Measurements from ENCODE around the gene PTH1R.
"Not testable (repeated sequence)": the region's sequence is repeated elsewhere in the genome, so short reads cannot be mapped to it uniquely, and the experiment has no call there.

The PTH1R gene

DNA sequence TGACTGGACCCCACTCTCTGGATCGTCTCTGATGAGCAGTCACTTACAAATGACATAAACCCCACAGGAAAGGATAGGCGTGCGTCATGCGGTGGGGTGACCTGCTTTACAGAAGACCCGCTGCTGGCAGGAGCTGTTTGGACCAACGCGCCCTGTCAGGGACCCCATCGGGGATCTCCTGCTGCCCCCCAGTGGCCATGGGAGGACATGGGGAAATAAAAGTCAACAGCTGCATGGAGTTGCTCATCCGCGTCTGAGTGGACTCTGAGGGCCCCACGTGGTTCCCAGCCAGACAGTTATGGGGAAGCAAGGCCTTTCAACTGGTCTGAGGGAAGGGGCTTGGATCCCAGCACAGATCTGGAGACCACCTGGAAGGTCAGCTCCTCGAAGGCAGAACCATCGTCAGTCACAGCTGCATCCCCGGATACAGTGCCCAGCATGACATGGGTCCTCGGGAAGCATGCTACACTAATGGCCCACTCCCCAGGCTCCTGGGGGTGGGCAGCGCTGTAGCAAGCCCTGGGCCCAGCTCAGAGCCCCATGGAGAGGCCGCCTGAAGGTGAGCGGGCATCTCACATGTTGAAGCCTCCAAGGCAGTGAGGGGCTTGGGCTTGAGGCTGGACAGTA, 32.1 kb downstream of the PTH1R start:
- Histone ChIP-seq H2BK12ac (ENCODE audit: low read length in 2 of 2) (no peak overlapping the region), H2BK5ac (ENCODE audit: low read depth, low read length, poor library complexity, severe bottlenecking) (no peak overlapping the region), H3K27ac (ENCODE audit: low read length, poor library complexity, severe bottlenecking) (no peak overlapping the region), H3K9ac (ENCODE audit: low read length) (peak overlapping the region; percentile 64), H3K79me1 (replicated peaks; ENCODE audit: low read length, poor library complexity, severe bottlenecking) (peaks cover 1% of the 10 kb centered on the region), H3K4me2 (ENCODE audit: low read length, poor library complexity, severe bottlenecking) (no peak overlapping the region), H3K18ac (ENCODE audit: low read depth in 1 of 2, low read length in 2 of 2) (no peak overlapping the region), H3K14ac (ENCODE audit: low read length in 2 of 2) (peak overlapping the region in 1 of 2 experiments; percentile 7), H3K4me3 (ENCODE audit: insufficient read depth in 1 of 2, low read depth in 1 of 2, low read length in 2 of 2) (no peak overlapping the region), H3K23ac (ENCODE audit: low read length in 2 of 2) (no peak overlapping the region), H3K4me1 (ENCODE audit: control insufficient read depth, insufficient read depth, low read depth, low read length) (peaks cover 18% of the 10 kb centered on the region), H2BK15ac (ENCODE audit: low read depth, poor library complexity, severe bottlenecking) (no peak overlapping the region), H4K91ac (ENCODE audit: low read length) (no peak overlapping the region), H3K27me3 (ENCODE audit: control insufficient read depth in 1 of 2, insufficient read depth in 1 of 2, low read length in 2 of 2) (peaks cover 0 to 15% of the 10 kb centered on the region in 2 experiments), H2BK120ac (ENCODE audit: low read depth, low read length) (no peak overlapping the region), H4K8ac (ENCODE audit: low read length) (no peak overlapping the region), H3K9me3 (ENCODE audit: control insufficient read depth, low read length) (no peaks in the 10 kb centered on the region), H2AK5ac (ENCODE audit: low read length, severe bottlenecking) (no peak overlapping the region), H3K4ac (ENCODE audit: low read depth in 1 of 2, low read length in 2 of 2) (no peak overlapping the region), H3K36me3 (ENCODE audit: control insufficient read depth in 1 of 2, insufficient read depth in 2 of 2, low read depth in 1 of 2, low read length in 2 of 2) (no peaks in the 10 kb centered on the region), H2AFZ (ENCODE audit: low read depth, low read length) (no peak overlapping the region)
- DNase-seq: peak; percentile 88
- 27% methylated on average over 18 of the region's 18 CpGs for WGBS

DNA sequence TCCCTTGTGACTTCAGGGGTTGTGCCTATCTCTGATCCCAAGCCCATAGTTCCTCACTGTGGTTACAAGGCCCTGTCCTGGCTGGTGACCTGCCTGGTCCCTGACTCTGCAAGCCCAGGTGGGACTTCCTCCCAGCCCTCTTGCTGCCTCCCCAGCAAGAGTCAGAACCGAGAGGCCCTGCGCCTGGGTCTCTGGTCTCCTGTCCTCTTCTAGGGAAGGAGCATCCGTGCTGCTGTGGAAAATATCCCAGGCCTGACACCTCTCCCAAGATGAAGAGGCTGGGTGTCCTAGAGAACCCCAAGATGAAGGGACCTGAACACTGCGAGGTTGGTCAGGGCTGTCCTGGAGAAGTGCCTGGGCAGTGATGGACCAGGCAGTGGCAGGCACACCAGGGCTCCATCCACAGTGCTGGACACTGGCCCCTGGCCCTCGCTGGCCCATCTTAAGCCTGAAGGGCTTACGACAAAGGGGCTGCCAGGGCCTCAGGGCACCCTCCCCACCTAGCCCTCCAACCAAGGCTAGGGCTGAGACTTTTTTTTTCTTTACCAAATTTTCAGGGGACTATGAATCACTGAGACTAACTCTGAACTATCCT, 32.7 kb downstream of the PTH1R start:
- WGBS: 95% methylated on average over 6 of the region's 6 CpGs

GRCh38 chr3:46910914-46911313, 33.4 kb downstream of the PTH1R start:
- peaks cover 18% of the 10 kb centered on the region for H3K4me1 ChIP-seq (ENCODE audit: control insufficient read depth, insufficient read depth, low read depth, low read length)
- not testable (repeated sequence) for H3K18ac ChIP-seq (ENCODE audit: low read depth in 1 of 2, low read length in 2 of 2); H4K8ac ChIP-seq (ENCODE audit: low read length); H3K4me3 ChIP-seq (ENCODE audit: insufficient read depth in 1 of 2, low read depth in 1 of 2, low read length in 2 of 2); H2BK120ac ChIP-seq (ENCODE audit: low read depth, low read length); H3K9ac ChIP-seq (ENCODE audit: low read length); H3K27ac ChIP-seq (ENCODE audit: low read length, poor library complexity, severe bottlenecking); H3K4me2 ChIP-seq (ENCODE audit: low read length, poor library complexity, severe bottlenecking); H3K9me3 ChIP-seq (ENCODE audit: control insufficient read depth, low read length); H3K79me1 ChIP-seq (replicated peaks; ENCODE audit: low read length, poor library complexity, severe bottlenecking); H3K14ac ChIP-seq (ENCODE audit: low read length in 2 of 2); H3K27me3 ChIP-seq (ENCODE audit: control insufficient read depth in 1 of 2, insufficient read depth in 1 of 2, low read length in 2 of 2); H2AK5ac ChIP-seq (ENCODE audit: low read length, severe bottlenecking); DNase-seq; H2BK15ac ChIP-seq (ENCODE audit: low read depth, poor library complexity, severe bottlenecking); H3K23ac ChIP-seq (ENCODE audit: low read length in 2 of 2); H4K91ac ChIP-seq (ENCODE audit: low read length); H2BK12ac ChIP-seq (ENCODE audit: low read length in 2 of 2); H2BK5ac ChIP-seq (ENCODE audit: low read depth, low read length, poor library complexity, severe bottlenecking); H2AFZ ChIP-seq (ENCODE audit: low read depth, low read length); H3K4ac ChIP-seq (ENCODE audit: low read depth in 1 of 2, low read length in 2 of 2); H3K36me3 ChIP-seq (ENCODE audit: control insufficient read depth in 1 of 2, insufficient read depth in 2 of 2, low read depth in 1 of 2, low read length in 2 of 2)
- WGBS: 95% methylated on average over 10 of the region's 10 CpGs

More for the DNA sequence above, 32.7 kb downstream of the PTH1R start:
- H3K27ac ChIP-seq (ENCODE audit: low read length, poor library complexity, severe bottlenecking): no peak overlapping the region
- peaks cover 1% of the 10 kb centered on the region for H3K79me1 ChIP-seq (replicated peaks; ENCODE audit: low read length, poor library complexity, severe bottlenecking)
- no peak for DNase-seq
- H3K23ac ChIP-seq (ENCODE audit: low read length in 2 of 2): no peak overlapping the region
- H4K91ac ChIP-seq (ENCODE audit: low read length): peak overlapping the region; percentile 21
- no peak overlapping the region for H2BK15ac ChIP-seq (ENCODE audit: low read depth, poor library complexity, severe bottlenecking)
- H3K27me3 ChIP-seq (ENCODE audit: control insufficient read depth in 1 of 2, insufficient read depth in 1 of 2, low read length in 2 of 2): peaks cover 0 to 11% of the 10 kb centered on the region in 2 experiments
- H3K4me2 ChIP-seq (ENCODE audit: low read length, poor library complexity, severe bottlenecking): no peak overlapping the region
- H3K9me3 ChIP-seq (ENCODE audit: control insufficient read depth, low read length): no peaks in the 10 kb centered on the region
- no peak overlapping the region for H2AFZ ChIP-seq (ENCODE audit: low read depth, low read length)
- no peak overlapping the region for H2BK5ac ChIP-seq (ENCODE audit: low read depth, low read length, poor library complexity, severe bottlenecking)
- no peak overlapping the region for H2BK120ac ChIP-seq (ENCODE audit: low read depth, low read length)
- H2AK5ac ChIP-seq (ENCODE audit: low read length, severe bottlenecking): peak overlapping the region; percentile 46
- H3K36me3 ChIP-seq (ENCODE audit: control insufficient read depth in 1 of 2, insufficient read depth in 2 of 2, low read depth in 1 of 2, low read length in 2 of 2): peaks cover 0 to 3% of the 10 kb centered on the region in 2 experiments
- peak overlapping the region; percentile 64 for H3K9ac ChIP-seq (ENCODE audit: low read length)
- H4K8ac ChIP-seq (ENCODE audit: low read length): no peak overlapping the region
- no peak overlapping the region for H2BK12ac ChIP-seq (ENCODE audit: low read length in 2 of 2)
- H3K14ac ChIP-seq (ENCODE audit: low read length in 2 of 2): peak overlapping the region in 1 of 2 experiments; percentile 7
- H3K4me1 ChIP-seq (ENCODE audit: control insufficient read depth, insufficient read depth, low read depth, low read length): peaks cover 18% of the 10 kb centered on the region
- H3K4me3 ChIP-seq (ENCODE audit: insufficient read depth in 1 of 2, low read depth in 1 of 2, low read length in 2 of 2): no peak overlapping the region
- no peak overlapping the region for H3K18ac ChIP-seq (ENCODE audit: low read depth in 1 of 2, low read length in 2 of 2)
- H3K4ac ChIP-seq (ENCODE audit: low read depth in 1 of 2, low read length in 2 of 2): no peak overlapping the region

GRCh38 chr3:46912986-46913385, 35.5 kb downstream of the PTH1R start:
- Histone ChIP-seq H3K9me3 (ENCODE audit: control insufficient read depth, low read length) (peaks cover 9% of the 10 kb centered on the region), H3K4me1 (ENCODE audit: control insufficient read depth, insufficient read depth, low read depth, low read length) (peaks cover 18% of the 10 kb centered on the region), H2BK5ac (ENCODE audit: low read depth, low read length, poor library complexity, severe bottlenecking) (no peak overlapping the region), H3K23ac (ENCODE audit: low read length in 2 of 2) (no peak overlapping the region), H3K27ac (ENCODE audit: low read length, poor library complexity, severe bottlenecking) (no peak overlapping the region), H3K4me2 (ENCODE audit: low read length, poor library complexity, severe bottlenecking) (no peak overlapping the region), H2BK120ac (ENCODE audit: low read depth, low read length) (no peak overlapping the region), H4K91ac (ENCODE audit: low read length) (no peak overlapping the region), H3K4ac (ENCODE audit: low read depth in 1 of 2, low read length in 2 of 2) (no peak overlapping the region), H3K36me3 (ENCODE audit: control insufficient read depth in 1 of 2, insufficient read depth in 2 of 2, low read depth in 1 of 2, low read length in 2 of 2) (peaks cover 6 to 27% of the 10 kb centered on the region in 2 experiments), H3K4me3 (ENCODE audit: insufficient read depth in 1 of 2, low read depth in 1 of 2, low read length in 2 of 2) (no peak overlapping the region), H3K79me1 (replicated peaks; ENCODE audit: low read length, poor library complexity, severe bottlenecking) (peaks cover 1% of the 10 kb centered on the region), H3K18ac (ENCODE audit: low read depth in 1 of 2, low read length in 2 of 2) (no peak overlapping the region), H2BK12ac (ENCODE audit: low read length in 2 of 2) (no peak overlapping the region), H2AK5ac (ENCODE audit: low read length, severe bottlenecking) (no peak overlapping the region), H4K8ac (ENCODE audit: low read length) (no peak overlapping the region), H2BK15ac (ENCODE audit: low read depth, poor library complexity, severe bottlenecking) (no peak overlapping the region), H3K27me3 (ENCODE audit: control insufficient read depth in 1 of 2, insufficient read depth in 1 of 2, low read length in 2 of 2) (no peaks in the 10 kb centered on the region), H3K9ac (ENCODE audit: low read length) (no peak overlapping the region), H3K14ac (ENCODE audit: low read length in 2 of 2) (no peak overlapping the region), H2AFZ (ENCODE audit: low read depth, low read length) (no peak overlapping the region)
- no peak for DNase-seq
- 100% methylated on average over 2 of the region's 3 CpGs for WGBS

All from mesenchymal stem cell (in vitro differentiated cells and primary cell).